Natural killer cell treated with Interleukin-12 subunit alpha and Interleukin-12 subunit beta and Interleukin-15 and Interleukin-18, amount 100 ng/mL, for 72 hours (primary cell): ENCODE results near the gene NRAP. TPM values are rescaled to one million over a fixed set of nuclear protein-coding genes. Genes with fewer than 3 reads are reported as not detected.
"Not testable (repeated sequence)": the region's sequence is repeated elsewhere in the genome, so short reads cannot be mapped to it uniquely, and the experiment has no call there.

Source experiments
- ATAC-seq, 2 donors: fragments of 150-1000 bp; cut with Tn5 transposase in 1 of 2; sonication (Bioruptor Pico), chemical (Tn5 transposase) in 1 of 2; 2 replicates each; pipeline ENCODE4 v1.10.0; 2021
- DNase-seq: peaks from one replicate; pipeline ENCODE4 v3.0.0; 2022; ENCODE audit warnings: low spot score
- H3K27ac Mint-ChIP-seq, 2 donors: 1 replicate in 1 of 2; 2 replicates in 1 of 2; pipeline ENCODE4 v1.8.0; 2022; ENCODE audit warnings: mixed read lengths in 2 of 2, mild to moderate bottlenecking in 1 of 2, moderate library complexity in 1 of 2
- H3K27me3 Mint-ChIP-seq, 2 donors: 1 replicate in 1 of 2; 2 replicates in 1 of 2; pipeline ENCODE4 v1.8.0; 2022; ENCODE audit warnings: mixed read lengths in 2 of 2
- H3K36me3 Mint-ChIP-seq: one replicate; pipeline ENCODE4 v1.8.0; 2022; ENCODE audit warnings: mixed read lengths
- H3K4me1 Mint-ChIP-seq, 2 donors: 1 replicate in 1 of 2; 2 replicates in 1 of 2; pipeline ENCODE4 v1.8.0; 2022; ENCODE audit warnings: low read depth in 2 of 2, mixed read lengths in 2 of 2, mild to moderate bottlenecking in 1 of 2
- H3K4me3 Mint-ChIP-seq: one replicate; pipeline ENCODE4 v1.8.0; 2022; ENCODE audit warnings: mixed read lengths
- H3K9me3 Mint-ChIP-seq: 2 replicates; pipeline ENCODE4 v1.8.0; 2022; ENCODE audit warnings: mixed read lengths
- total RNA-seq, 2 donors: library from RNA; stranded (reverse); gene quantifications; one replicate each; pipeline ENCODE4 v1.2.3, GENCODE V29; 2022

NRAP gene
- total RNA-seq, 2 donors from 2014 or later = not detected

- peaks cover 4 to 8% of the 10 kb centered on the region in 2 donors for H3K4me1 Mint-ChIP-seq
- H3K4me3 Mint-ChIP-seq = no peak overlapping the region
- H3K27ac Mint-ChIP-seq = no peak overlapping the region
- peaks cover 19 to 26% of the 10 kb centered on the region in 2 donors for H3K27me3 Mint-ChIP-seq
- DNase-seq (no peak), ATAC-seq (no peak)
- no peaks in the 10 kb centered on the region for H3K36me3 Mint-ChIP-seq
- H3K9me3 Mint-ChIP-seq = no peaks in the 10 kb centered on the region
Measured at GRCh38 chr10:113665352-113665751, 1.5 kb upstream of the NRAP start.

- H3K36me3 Mint-ChIP-seq = no peaks in the 10 kb centered on the region
- peaks cover 19 to 25% of the 10 kb centered on the region in 2 donors for H3K27me3 Mint-ChIP-seq
- H3K4me3 Mint-ChIP-seq = no peak overlapping the region
- ATAC-seq (no peak), DNase-seq (no peak)
- no peaks in the 10 kb centered on the region for H3K9me3 Mint-ChIP-seq
- H3K4me1 Mint-ChIP-seq = peaks cover 4 to 8% of the 10 kb centered on the region in 2 donors
- no peak overlapping the region for H3K27ac Mint-ChIP-seq
Measured at GRCh38 chr10:113663142-113663541, 699 bp downstream of the NRAP start.

DNA sequence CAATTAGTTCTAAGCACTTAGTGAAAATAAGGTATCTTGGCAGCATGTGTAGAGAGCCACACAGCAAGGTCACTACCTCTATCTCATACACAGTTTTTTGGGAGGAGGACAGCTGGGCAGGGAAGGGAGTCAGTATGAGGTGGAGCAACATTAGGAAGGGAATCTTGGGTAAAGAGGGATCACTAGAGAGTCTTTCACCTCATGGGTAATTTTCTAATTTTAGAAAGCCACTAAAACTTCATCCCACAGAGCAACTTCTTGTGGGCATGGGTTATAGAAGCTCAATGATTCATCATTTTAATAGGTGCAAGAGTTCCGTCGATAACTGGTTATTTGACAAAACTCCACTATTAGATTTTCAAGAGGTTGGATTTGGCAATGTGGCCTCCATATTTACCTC, 2.5 kb downstream of the NRAP start:
- Mint-ChIP-seq H3K4me3 (no peak overlapping the region), H3K36me3 (no peaks in the 10 kb centered on the region), H3K27me3 (peaks cover 21 to 27% of the 10 kb centered on the region in 2 donors), H3K4me1 (no peaks in the 10 kb centered on the region), H3K27ac (no peak overlapping the region), H3K9me3 (no peaks in the 10 kb centered on the region)
- no peak for ATAC-seq
- DNase-seq = no peak

DNA sequence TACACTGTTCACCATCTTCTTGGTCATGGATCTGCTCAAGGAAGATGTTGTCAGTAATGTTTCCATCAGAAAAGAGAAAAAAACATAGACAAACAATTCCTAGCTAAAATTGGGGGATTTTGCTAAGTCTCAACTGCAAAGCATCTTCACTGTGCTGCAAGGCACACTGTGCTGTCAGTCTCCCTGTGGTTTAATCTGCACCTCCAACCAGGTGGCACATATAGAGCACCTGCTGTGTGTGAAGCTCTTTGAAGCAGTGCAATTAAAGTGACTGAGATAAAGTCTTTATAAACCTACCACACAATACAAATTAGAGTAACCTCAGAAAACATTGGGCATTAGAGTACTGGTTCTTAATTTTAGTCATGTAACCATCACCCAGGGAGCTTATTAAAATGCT, 6.3 kb downstream of the NRAP start:
- Mint-ChIP-seq H3K36me3 (no peaks in the 10 kb centered on the region), H3K27ac (no peak overlapping the region), H3K9me3 (no peaks in the 10 kb centered on the region), H3K27me3 (peaks cover 29 to 42% of the 10 kb centered on the region in 2 donors), H3K4me1 (no peaks in the 10 kb centered on the region), H3K4me3 (no peak overlapping the region)
- DNase-seq = no peak
- ATAC-seq = no peak

DNA sequence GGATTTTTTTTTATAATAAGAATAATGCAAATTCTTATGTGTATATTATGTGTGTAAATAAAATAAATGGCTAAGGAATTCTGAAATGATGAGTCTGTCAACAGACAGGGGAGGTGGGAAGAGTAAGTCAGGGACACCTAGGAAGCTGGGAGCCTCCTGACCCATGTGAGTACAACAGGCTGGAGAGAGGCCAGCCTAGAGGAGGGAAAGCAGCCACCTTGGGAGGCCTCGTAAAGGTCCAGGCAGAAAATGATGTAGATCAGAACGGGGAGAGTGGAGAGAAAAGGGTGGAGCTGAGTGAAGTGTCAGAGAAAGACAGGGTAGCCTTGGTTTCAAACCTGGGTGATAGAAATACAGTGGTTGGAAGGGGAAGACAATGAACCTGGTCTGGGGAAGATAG, 6.9 kb downstream of the NRAP start:
- no peaks in the 10 kb centered on the region for H3K4me1 Mint-ChIP-seq
- H3K27me3 Mint-ChIP-seq = peaks cover 28 to 42% of the 10 kb centered on the region in 2 donors
- no peak for DNase-seq
- no peak overlapping the region for H3K27ac Mint-ChIP-seq
- ATAC-seq = no peak
- H3K9me3 Mint-ChIP-seq = no peaks in the 10 kb centered on the region
- no peak overlapping the region for H3K4me3 Mint-ChIP-seq
- H3K36me3 Mint-ChIP-seq = no peaks in the 10 kb centered on the region

DNA sequence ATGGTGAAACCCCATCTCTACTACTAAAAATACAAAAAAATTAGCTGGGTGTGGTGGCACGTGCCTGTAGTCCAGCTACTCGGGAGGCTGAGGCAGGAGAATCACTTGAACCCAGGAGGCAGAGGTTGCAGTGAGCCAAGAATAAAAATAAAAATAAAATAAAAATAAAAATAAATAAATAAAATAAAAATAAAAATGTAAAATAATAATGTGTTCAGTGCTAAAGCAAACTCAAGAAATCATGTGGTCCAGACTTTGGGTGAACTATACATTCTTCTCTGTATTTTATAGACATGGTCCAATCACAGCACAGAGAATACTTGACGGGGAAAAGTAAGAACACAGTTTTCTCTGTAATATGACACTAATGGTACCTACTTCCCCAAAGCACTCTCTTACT, 11.4 kb downstream of the NRAP start:
- not testable (repeated sequence) for ATAC-seq
- H3K27me3 Mint-ChIP-seq = peaks cover 39 to 60% of the 10 kb centered on the region in 2 donors

DNA sequence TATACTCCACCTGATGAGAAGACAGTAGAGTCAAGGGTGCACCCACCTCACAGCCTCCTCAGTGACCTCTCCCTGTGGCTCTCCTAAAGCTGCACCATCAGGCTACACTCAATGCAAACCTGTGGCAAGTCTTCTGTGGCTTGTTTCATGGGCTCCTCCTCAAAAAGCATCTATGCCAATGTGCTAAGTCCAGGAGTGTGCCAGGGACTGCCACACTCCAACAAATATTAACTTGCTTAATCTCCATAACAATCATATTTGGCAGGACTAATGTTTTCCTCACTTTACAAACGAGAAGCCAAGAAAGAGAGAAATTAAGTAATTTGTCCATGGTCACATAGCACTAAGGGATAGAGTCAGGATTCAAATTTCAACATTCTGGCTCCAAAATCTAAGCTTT, 11.9 kb downstream of the NRAP start:
- DNase-seq (no peak), ATAC-seq (no peak)
- Mint-ChIP-seq H3K27ac (no peak overlapping the region), H3K9me3 (no peaks in the 10 kb centered on the region), H3K36me3 (no peaks in the 10 kb centered on the region), H3K4me3 (no peak overlapping the region), H3K4me1 (no peaks in the 10 kb centered on the region), H3K27me3 (peaks cover 40 to 63% of the 10 kb centered on the region in 2 donors)

More for the DNA sequence above, 11.4 kb downstream of the NRAP start:
- H3K4me1 Mint-ChIP-seq, H3K4me3 Mint-ChIP-seq, H3K9me3 Mint-ChIP-seq, H3K27ac Mint-ChIP-seq, H3K36me3 Mint-ChIP-seq, DNase-seq: not testable (repeated sequence)

GRCh38 chr10:113651021-113651420, 12.8 kb downstream of the NRAP start:
- no peak overlapping the region for H3K27ac Mint-ChIP-seq
- ATAC-seq (no peak), DNase-seq (no peak)
- H3K4me1 Mint-ChIP-seq = no peaks in the 10 kb centered on the region
- no peaks in the 10 kb centered on the region for H3K36me3 Mint-ChIP-seq
- peaks cover 33 to 60% of the 10 kb centered on the region in 2 donors for H3K27me3 Mint-ChIP-seq
- H3K4me3 Mint-ChIP-seq = no peak overlapping the region
- no peaks in the 10 kb centered on the region for H3K9me3 Mint-ChIP-seq

GRCh38 chr10:113650172-113650571, 13.7 kb downstream of the NRAP start:
- H3K9me3 Mint-ChIP-seq = no peaks in the 10 kb centered on the region
- H3K4me3 Mint-ChIP-seq = no peak overlapping the region
- H3K27me3 Mint-ChIP-seq = peaks cover 32 to 62% of the 10 kb centered on the region in 2 donors

DNA sequence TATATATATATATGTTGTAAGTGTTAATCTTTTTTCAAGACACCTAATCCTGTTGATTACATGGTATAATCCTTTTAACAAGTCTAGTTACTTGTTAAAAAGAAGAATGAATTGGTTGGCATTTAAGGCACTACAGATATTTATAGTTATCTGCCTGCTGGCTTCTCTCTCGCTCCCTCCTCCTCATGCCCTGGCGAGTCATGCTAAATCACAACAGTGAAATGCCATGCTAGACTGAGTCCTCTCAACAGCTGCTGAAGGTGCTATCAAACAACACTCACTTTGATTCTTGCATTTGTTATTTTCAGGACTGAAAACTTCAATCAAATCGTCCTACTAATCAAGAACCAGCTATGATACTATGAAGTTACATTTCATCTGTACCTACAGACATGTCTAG, 15.4 kb downstream of the NRAP start:
- no peak overlapping the region for H3K4me3 Mint-ChIP-seq
- ATAC-seq (no peak), DNase-seq (no peak)
- H3K36me3 Mint-ChIP-seq = no peaks in the 10 kb centered on the region
- no peaks in the 10 kb centered on the region for H3K9me3 Mint-ChIP-seq
- no peak overlapping the region for H3K27ac Mint-ChIP-seq
- H3K27me3 Mint-ChIP-seq = peaks cover 27 to 55% of the 10 kb centered on the region in 2 donors
- no peaks in the 10 kb centered on the region for H3K4me1 Mint-ChIP-seq

More at GRCh38 chr10:113650172-113650571, 13.7 kb downstream of the NRAP start:
- Mint-ChIP-seq H3K36me3 (no peaks in the 10 kb centered on the region), H3K4me1 (no peaks in the 10 kb centered on the region), H3K27ac (no peak overlapping the region)
- DNase-seq (no peak), ATAC-seq (no peak)

DNA sequence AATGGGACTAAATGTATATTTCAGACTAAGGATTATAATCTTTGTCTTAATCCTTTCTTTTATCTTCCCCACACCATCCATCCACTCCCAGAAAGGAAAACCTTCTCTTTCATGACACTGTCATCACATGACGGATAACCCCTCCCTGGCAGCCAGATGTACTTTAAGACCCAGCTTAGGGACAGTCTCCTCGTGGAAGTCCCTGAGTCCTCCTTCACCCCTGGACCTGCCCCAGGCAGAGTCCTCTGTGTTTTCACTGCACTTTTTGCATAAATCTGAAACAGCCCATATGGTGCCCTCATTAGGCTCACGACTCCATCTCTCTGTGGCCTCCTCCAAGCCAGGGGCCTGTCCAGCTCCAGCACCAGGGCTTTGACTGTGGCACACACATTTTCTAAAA, 16.0 kb downstream of the NRAP start:
- ATAC-seq = no peak
- H3K4me3 Mint-ChIP-seq = no peak overlapping the region
- H3K27me3 Mint-ChIP-seq = peaks cover 29 to 58% of the 10 kb centered on the region in 2 donors
- H3K27ac Mint-ChIP-seq = no peak overlapping the region
- H3K36me3 Mint-ChIP-seq = no peaks in the 10 kb centered on the region
- no peaks in the 10 kb centered on the region for H3K9me3 Mint-ChIP-seq
- no peaks in the 10 kb centered on the region for H3K4me1 Mint-ChIP-seq
- no peak for DNase-seq

DNA sequence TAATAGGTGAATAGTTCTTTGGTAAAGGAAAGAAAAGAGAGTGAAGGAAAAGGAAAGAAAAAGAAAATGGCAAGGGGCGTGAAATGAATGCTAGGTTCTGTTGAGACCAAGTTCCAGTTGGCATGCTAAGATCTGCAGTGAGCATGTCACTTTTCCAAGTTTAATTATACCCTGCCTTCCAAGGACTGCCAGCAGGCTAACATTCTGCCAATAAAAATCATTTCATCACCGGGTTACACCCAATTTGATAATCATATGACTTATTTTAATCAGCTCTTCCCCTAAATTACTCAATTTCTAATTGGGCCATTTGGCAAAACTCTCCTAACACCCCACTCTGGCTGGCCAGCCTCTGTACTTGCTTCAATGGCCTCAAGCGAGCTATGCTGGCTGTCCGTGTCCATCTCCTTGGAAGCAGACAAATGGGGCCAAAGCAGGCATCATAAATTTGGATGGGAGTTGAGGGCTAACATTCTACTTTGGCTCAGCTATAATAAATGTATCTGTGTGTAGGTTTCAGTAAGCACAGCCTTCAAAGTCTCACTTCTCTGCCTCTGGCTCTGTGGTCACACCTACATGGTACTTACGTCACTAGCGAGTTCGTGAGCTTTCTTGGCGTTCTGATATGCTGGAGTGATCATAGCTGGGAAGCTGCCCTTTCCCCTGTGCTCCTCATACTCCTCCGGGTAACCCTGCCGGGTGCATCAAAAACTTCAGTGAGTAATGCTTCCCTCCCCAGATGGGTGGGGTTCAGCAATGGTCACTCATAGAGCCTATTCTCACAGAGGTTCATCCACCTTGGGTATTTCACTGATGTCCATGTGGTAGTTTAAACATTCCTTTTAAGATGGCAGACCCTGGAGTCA, 17.3 kb downstream of the NRAP start:
- H3K27ac Mint-ChIP-seq = no peak overlapping the region
- H3K9me3 Mint-ChIP-seq = no peaks in the 10 kb centered on the region

GRCh38 chr10:113644185-113645120, 19.4 kb downstream of the NRAP start:
- ATAC-seq = no peak
- H3K4me1 Mint-ChIP-seq = no peaks in the 10 kb centered on the region

More for the DNA sequence above, 17.3 kb downstream of the NRAP start:
- Mint-ChIP-seq H3K36me3 (no peaks in the 10 kb centered on the region), H3K4me1 (no peaks in the 10 kb centered on the region), H3K4me3 (no peak overlapping the region), H3K27me3 (peaks cover 29 to 64% of the 10 kb centered on the region in 2 donors)
- ATAC-seq (peak in 1 of 2 donors; percentile 24), DNase-seq (no peak)

DNA sequence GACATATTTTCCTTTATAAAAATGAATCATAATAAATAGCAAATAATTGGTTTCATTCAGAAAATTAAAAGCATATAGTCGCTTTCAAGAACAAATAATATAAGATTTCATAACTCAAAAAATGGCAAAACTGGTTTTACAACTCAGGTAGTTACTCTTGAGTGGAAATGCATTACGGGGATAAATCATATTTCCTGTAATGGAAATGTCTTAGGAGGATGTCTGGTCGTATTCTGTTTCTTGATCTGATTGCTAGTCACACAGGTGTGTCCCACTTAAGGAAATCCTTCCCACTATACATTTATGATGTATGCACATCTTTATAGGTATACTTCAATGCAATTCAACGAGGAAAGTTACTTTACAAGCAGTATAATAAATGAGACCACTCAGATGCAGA, 20.7 kb downstream of the NRAP start:
- ATAC-seq = no peak
- H3K27me3 Mint-ChIP-seq = peaks cover 29 to 61% of the 10 kb centered on the region in 2 donors
- H3K36me3 Mint-ChIP-seq = no peaks in the 10 kb centered on the region

More at GRCh38 chr10:113644185-113645120, 19.4 kb downstream of the NRAP start:
- Mint-ChIP-seq H3K9me3 (no peaks in the 10 kb centered on the region), H3K27ac (no peak overlapping the region), H3K36me3 (no peaks in the 10 kb centered on the region), H3K27me3 (peaks cover 31 to 74% of the 10 kb centered on the region in 2 donors), H3K4me3 (no peak overlapping the region)
- no peak for DNase-seq

More for the DNA sequence above, 20.7 kb downstream of the NRAP start:
- H3K4me1 Mint-ChIP-seq = no peaks in the 10 kb centered on the region
- no peak for DNase-seq
- H3K4me3 Mint-ChIP-seq = no peak overlapping the region
- H3K9me3 Mint-ChIP-seq = no peaks in the 10 kb centered on the region
- H3K27ac Mint-ChIP-seq = no peak overlapping the region
